Neural progenitor cell (in vitro differentiated cells): ENCODE results near the gene UNC13B.
"Not testable (repeated sequence)": the region's sequence is repeated elsewhere in the genome, so short reads cannot be mapped to it uniquely, and the experiment has no call there.

Experiments used
- EZH2 ChIP-seq: fragments of 200-600 bp; sonication (generic); IDR thresholded peaks from 2 replicates; pipeline ENCODE4 v1.6.1; 2017; ENCODE audit warnings: antibody characterized with exemption, mild to moderate bottlenecking, moderate library complexity
- TF ChIP-seq, protein P1 (sequence below): fragments of 200-600 bp; sonication (generic); IDR thresholded peaks from 2 replicates; pipeline ENCODE4 v1.5.1; 2017; ENCODE audit warnings: antibody characterized with exemption, mild to moderate bottlenecking

DNA sequence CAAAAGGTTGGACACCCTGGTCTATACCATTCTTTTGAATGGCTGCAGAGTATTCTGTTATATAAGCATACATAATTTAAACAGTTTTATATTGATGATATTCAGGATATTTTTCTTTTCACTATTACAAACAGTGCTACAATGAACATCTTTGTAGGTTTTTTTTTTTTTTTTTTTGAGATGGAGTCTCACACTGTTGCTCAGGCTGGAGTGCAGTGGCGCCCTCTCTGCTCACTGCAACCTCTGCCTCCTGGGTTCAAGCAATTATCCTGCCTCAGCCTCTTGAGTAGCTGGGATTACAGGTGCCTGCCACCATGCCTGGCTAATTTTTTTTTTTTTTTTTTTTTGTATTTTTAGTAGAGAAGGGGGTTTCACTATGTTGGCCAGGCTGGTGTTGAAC is 5.6 kb downstream of the UNC13B start:
- TF ChIP-seq EZH2: not testable (repeated sequence)
- TF ChIP-seq, protein P1, sequence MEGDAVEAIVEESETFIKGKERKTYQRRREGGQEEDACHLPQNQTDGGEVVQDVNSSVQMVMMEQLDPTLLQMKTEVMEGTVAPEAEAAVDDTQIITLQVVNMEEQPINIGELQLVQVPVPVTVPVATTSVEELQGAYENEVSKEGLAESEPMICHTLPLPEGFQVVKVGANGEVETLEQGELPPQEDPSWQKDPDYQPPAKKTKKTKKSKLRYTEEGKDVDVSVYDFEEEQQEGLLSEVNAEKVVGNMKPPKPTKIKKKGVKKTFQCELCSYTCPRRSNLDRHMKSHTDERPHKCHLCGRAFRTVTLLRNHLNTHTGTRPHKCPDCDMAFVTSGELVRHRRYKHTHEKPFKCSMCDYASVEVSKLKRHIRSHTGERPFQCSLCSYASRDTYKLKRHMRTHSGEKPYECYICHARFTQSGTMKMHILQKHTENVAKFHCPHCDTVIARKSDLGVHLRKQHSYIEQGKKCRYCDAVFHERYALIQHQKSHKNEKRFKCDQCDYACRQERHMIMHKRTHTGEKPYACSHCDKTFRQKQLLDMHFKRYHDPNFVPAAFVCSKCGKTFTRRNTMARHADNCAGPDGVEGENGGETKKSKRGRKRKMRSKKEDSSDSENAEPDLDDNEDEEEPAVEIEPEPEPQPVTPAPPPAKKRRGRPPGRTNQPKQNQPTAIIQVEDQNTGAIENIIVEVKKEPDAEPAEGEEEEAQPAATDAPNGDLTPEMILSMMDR: not testable (repeated sequence)
